HCT116 (cell line): Measurements from ENCODE around the gene KRT5.
"Not testable (repeated sequence)": the region's sequence is repeated elsewhere in the genome, so short reads cannot be mapped to it uniquely, and the experiment has no call there.

Experiments used
- POLR2A ChIP-seq: IDR thresholded peaks from 2 replicates; pipeline ENCODE4 v1.7.0; 2011; ENCODE audit warnings: borderline replicate concordance; ENCODE audit not compliant: insufficient read depth, insufficient read length; ENCODE audit errors: extremely low read depth
- POLR2AphosphoS5 ChIP-seq: IDR thresholded peaks from 2 replicates; pipeline ENCODE4 v1.6.1; 2011; ENCODE audit warnings: mild to moderate bottlenecking, low read depth, low read length, moderate library complexity
- SRF ChIP-seq: IDR thresholded peaks from 2 replicates; pipeline ENCODE4 v1.6.1; 2012; ENCODE audit warnings: low read depth
- TF ChIP-seq, protein P1 (sequence below), 3 experiments: fragments of 200-600 bp in 1 of 3; sonication (generic) in 1 of 3; IDR thresholded peaks in 2 of 3; conservative IDR thresholded peaks in 1 of 3; 2 replicates each; pipeline ENCODE4 v1.5.1; 2012 to 2017; ENCODE audit warnings: low read depth in 2 of 3, low read length in 2 of 3, antibody characterized with exemption in 1 of 3, borderline replicate concordance in 1 of 3, control low read depth in 1 of 3, mild to moderate bottlenecking in 1 of 3, mixed read lengths in 1 of 3, mixed run types in 1 of 3, moderate library complexity in 1 of 3; ENCODE audit not compliant: insufficient read depth in 1 of 3

GRCh38 chr12:52500574-52500973, 19.6 kb downstream of the KRT5 start:
- TF ChIP-seq POLR2A, SRF, POLR2AphosphoS5: not testable (repeated sequence)
- TF ChIP-seq, protein P1, sequence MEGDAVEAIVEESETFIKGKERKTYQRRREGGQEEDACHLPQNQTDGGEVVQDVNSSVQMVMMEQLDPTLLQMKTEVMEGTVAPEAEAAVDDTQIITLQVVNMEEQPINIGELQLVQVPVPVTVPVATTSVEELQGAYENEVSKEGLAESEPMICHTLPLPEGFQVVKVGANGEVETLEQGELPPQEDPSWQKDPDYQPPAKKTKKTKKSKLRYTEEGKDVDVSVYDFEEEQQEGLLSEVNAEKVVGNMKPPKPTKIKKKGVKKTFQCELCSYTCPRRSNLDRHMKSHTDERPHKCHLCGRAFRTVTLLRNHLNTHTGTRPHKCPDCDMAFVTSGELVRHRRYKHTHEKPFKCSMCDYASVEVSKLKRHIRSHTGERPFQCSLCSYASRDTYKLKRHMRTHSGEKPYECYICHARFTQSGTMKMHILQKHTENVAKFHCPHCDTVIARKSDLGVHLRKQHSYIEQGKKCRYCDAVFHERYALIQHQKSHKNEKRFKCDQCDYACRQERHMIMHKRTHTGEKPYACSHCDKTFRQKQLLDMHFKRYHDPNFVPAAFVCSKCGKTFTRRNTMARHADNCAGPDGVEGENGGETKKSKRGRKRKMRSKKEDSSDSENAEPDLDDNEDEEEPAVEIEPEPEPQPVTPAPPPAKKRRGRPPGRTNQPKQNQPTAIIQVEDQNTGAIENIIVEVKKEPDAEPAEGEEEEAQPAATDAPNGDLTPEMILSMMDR (IDR thresholded peaks at IDR 0.05 in 2 of 3, conservative IDR thresholded peaks at IDR 0.05 in 1 of 3; ENCODE audit: borderline replicate concordance in 1 of 3, insufficient read depth in 1 of 3, low read depth in 2 of 3, low read length in 2 of 3), result not testable (repeated sequence)
